GM10266 (cell line): Measurements from ENCODE around the gene TRPM3.
"Not testable (repeated sequence)": the region's sequence is repeated elsewhere in the genome, so short reads cannot be mapped to it uniquely, and the experiment has no call there.

Experiments used
- DNase-seq: peaks from one replicate; pipeline ENCODE4 v3.0.0; 2012; ENCODE audit errors: extremely low spot score
- TF ChIP-seq, protein P1 (sequence below): IDR thresholded peaks from 2 replicates; pipeline ENCODE4 v1.5.1; 2012; ENCODE audit warnings: mild to moderate bottlenecking, low read depth; ENCODE audit not compliant: control insufficient read depth, insufficient read depth; ENCODE audit errors: missing control alignments

The TRPM3 gene

DNA sequence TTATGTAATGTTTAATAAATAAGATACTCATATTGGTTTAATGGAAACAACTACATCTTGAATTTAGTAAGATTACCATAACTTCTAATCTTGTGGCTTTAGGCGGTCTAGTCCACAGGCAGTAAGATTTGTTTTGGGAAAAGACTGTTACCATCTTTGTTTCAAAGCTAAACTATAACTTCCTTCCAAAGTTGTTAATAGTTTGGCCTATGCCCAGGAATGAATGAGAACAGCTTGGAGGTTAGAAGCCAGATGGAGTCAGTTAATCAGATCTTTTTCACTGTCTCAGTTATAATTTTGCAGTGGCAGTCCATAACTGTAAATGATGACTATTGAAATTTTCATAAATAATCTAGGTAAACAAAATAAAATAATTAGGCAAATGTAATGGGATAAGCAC, 465.1 kb downstream of the TRPM3 start:
- no peak for DNase-seq
- TF ChIP-seq, protein P1, sequence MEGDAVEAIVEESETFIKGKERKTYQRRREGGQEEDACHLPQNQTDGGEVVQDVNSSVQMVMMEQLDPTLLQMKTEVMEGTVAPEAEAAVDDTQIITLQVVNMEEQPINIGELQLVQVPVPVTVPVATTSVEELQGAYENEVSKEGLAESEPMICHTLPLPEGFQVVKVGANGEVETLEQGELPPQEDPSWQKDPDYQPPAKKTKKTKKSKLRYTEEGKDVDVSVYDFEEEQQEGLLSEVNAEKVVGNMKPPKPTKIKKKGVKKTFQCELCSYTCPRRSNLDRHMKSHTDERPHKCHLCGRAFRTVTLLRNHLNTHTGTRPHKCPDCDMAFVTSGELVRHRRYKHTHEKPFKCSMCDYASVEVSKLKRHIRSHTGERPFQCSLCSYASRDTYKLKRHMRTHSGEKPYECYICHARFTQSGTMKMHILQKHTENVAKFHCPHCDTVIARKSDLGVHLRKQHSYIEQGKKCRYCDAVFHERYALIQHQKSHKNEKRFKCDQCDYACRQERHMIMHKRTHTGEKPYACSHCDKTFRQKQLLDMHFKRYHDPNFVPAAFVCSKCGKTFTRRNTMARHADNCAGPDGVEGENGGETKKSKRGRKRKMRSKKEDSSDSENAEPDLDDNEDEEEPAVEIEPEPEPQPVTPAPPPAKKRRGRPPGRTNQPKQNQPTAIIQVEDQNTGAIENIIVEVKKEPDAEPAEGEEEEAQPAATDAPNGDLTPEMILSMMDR: no peak

DNA sequence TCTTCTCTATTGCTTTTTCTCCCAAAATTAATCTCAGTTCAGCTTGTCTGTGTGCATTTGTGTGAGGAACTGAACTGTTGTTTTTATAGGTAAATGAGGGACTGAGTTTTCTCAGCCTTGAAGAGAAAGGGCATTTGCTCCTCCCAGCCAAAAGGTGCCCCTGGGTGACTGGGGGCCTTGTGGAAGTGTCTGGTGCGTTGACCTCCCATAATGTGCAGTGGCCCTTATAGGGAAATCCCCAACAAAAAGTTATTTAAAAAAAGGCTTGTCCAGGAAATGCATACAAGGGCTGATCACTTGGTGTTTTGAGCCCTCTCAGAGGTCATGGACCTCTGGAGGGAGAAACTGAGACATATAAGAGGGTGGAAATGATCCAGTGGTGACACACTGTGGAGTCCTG, 467.3 kb downstream of the TRPM3 start:
- TF ChIP-seq, protein P1: no peak
- no peak for DNase-seq

DNA sequence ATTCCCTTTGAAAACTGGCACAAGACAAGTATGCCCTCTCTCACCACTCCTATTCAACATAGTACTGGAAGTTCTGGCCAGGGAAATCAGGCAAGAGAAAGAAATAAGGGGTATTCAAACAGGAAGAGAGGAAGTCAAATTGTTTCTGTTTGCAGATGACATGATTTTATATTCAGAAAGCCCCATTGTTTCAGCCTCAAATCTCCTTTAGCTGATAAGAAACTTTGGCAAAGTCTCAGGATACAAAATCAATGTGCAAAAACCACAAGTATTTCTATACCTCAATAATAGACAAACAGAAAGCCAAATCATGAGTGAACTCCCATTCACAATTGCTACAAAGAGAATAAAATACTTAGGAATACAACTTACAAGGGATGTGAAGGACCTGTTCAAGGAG, 476.8 kb downstream of the TRPM3 start:
- DNase-seq: not testable (repeated sequence)

DNA sequence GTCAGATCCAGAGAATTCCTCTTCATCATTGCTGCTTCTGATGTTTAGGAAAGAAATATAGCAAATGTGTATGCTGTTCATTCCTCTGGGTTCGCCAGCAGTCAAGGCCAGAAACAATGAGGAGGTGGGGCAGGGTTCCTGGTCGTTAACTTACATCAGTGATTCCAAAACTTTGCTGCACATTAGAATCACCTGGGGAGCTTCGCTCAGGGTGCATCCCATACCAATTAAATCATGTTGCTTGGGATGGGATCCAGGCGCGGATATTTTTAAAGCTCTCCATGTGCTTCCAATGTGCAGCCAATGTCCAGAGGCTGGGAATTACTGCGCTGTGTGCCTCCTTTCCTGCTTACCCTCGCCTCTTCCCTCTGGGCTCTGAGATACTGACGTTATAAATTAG, 479.1 kb downstream of the TRPM3 start:
- TF ChIP-seq, protein P1: no peak
- DNase-seq: no peak

DNA sequence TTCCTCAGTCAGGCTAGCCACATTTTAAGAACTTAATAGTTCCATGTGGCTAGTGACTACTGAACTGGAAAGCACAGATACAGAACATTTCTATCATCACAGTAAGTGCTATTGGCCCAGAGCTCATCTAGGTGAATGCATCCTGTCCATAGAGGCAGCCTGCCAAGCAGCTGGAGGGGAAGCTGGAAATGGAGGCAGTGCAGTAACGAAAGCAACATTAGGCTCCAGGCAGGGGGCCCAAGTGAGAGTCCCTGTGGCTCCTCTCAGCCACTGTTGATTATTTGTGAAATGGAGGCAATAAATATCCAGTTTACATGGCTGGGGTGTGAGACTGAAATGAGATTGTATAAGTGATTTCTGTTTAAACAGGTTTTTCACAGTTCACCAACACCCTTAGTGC, 479.8 kb downstream of the TRPM3 start:
- no peak for DNase-seq

DNA sequence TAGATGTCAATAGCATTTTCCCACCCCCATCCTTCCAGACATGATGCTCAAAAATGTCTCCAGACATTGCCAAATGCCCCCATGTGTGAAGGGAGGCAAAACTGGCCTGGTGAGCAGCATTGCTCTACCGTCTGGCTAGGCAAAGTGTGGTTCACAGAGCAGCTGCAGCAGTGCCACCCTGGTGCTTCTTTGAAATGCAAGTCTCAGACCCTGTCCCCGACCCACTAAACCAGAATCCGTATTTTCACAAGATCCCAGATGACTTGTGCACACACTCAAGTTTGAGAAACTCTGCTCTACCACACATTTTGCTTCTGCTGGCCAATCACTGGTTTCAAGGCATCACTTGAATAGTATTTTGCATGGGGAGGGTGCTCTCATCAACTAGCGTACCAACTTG, 480.4 kb downstream of the TRPM3 start:
- TF ChIP-seq, protein P1: no peak
- DNase-seq: no peak

More for the DNA sequence above, 479.8 kb downstream of the TRPM3 start:
- TF ChIP-seq, protein P1: no peak

DNA sequence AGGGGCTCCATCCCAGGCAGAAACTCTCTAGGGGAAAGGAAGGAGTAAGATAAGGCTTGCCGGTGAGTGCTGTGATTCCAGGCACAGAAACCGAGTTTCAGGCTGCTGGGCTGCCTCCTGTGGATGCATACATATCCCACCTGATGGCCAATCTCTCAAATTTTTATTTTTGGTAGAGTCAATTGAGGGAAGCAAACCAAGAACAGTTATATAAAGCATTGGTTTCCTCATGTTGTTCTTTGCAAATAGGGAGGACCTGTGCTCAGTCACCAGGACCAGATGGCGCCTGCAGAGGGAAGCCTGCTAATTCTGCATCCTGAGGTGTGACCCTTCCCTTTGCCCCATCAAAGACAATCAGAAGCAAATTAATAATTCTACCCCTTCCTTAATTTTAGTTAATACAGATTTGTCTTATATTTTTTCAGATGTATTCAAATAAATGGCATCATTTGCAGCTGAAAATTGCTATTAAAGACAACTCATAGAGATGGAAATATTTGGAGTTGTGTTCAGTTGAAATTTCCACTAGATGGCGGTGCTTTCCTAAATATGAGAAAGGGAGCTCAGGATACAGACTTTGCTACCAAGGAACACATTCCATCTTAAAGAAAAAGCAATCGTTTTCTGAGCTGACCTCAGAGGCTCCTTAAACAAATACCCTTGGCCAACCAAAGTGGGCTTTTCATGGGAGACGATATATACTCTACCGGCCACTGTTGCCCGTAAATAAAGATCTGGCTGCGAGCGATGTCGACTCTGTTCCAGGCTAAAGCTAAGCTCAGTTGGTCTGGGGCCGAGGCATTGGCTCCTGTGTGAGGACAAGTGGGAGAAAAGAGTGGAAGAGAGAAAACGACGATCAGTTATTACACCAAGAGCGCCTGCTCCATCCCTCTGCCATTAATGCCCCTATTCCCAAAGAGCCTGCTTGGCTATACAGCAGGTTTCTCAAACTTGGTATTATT, 481.3 kb downstream of the TRPM3 start:
- TF ChIP-seq, protein P1: peak; percentile 59
- no peak for DNase-seq
